ENCODE results near the gene SMIM7. TPM values are rescaled to one million over a fixed set of nuclear protein-coding genes. Genes with fewer than 3 reads are reported as not detected.
"Not testable (repeated sequence)": the region's sequence is repeated elsewhere in the genome, so short reads cannot be mapped to it uniquely, and the experiment has no call there.

The SMIM7 gene
- total RNA-seq (2014; rRNA removed; shearing (Covaris generic)): 167 and 170 TPM in 2 replicates

DNA sequence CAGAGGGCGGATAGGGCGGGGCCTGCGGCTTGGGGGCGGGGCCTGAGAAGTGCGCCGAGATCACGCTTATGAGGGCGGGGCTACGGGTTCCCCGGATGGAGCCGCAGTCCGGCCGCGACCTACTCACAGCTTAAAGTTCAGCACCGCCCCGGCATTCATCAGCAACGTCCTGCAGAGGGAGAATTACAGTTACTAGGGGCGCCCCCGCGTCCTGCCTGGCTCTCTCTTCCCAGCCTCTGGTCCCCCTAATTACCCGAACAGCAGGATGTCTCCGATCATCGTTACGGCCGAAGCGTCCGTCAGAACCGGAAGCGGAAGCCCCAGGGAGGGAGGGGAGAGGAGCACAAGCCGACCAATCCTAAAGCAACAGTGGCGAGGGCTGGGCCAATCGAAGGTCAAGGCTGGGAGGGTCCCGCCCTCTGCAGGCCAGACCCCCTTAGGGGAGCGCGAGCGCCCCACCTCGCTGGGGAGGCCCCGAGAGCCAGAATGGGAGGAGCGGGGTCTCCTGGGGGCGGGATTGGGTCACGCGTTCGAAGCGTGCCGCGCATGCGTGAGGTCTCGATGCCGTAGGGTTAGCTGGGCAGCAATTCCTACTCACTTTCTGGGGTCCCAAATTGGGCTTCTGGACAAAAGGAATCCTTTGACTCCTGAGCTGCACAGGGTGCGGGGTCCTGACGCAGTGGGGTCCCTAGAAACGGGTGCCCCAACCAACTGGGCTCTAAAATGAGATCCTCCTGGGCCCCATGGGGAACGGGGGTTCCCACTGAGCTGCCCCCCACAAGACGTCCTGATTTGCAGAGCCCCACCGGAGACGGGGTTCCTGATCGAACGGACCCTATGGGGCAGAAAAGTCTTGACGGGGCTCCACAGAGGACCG lies at the start of gene SMIM7:
TSS of gene SMIM7 (minus strand) at position 313 of the 877 bp plus-strand sequence. CDS start at position 279, 34 bp downstream.
- peak; percentile 100 for DNase-seq (ENCODE audit: low read depth)

DNA sequence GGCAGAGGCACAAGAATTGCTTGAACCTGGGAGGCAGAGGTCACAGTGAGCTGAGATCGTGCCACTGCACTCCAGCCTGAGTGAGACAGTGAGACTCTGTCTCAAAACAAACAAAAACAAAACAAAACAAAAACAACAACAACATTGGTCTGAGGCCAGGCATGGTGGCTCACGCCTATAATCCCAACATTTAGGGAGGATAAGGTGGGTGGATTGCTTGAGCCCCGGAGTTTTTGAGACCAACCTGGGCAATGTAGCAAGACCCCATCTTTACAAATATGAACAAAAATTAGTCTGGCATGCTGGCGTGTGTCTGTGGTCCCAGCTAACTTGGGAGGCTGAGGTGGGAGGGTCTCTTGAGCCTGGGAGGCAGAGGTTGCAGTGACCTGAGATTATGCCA lies 43.7 kb upstream of the SMIM7 start:
- DNase-seq (ENCODE audit: low read depth): no peak

DNA sequence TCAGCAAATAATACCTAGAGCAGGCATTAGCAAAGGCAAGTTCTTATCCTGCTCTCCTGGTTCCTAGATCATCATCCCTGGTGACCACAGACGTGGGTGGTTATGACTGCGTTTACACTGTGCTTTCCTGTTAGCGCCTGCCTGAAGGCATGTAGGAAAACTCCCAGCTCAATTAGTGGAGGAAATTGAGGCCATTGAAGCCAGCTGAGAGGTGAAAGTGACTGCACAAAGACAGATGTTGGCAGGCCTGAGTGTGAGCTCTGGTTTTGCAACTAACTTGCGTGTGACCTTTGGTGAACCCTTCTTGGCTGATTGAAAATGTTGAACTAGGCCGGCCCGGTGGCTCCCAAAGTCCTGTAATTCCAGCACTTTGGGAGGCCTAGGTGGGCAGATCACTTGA lies 42.2 kb upstream of the SMIM7 start:
- DNase-seq (ENCODE audit: low read depth): peak; percentile 95

DNA sequence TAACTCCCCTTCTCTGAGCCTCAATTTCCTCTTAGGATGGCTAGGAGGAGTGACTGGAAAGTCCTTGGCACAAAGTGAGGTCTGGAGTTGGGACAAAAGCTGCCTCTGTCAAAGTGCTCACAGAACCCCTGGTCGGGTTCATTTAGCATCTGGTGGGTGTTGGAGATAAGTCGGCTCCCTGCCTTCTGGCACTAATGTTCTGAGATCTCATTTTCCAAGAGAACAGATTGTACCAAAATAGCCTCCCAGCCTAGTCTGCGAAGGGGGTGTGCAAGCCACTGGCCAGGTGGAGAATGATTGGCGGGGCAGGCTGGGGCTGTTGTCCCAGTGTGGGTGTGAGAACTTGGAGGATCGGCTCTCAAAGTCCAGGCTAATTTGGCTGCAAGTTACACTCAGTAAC lies 39.0 kb upstream of the SMIM7 start:
- no peak for DNase-seq (ENCODE audit: low read depth)

DNA sequence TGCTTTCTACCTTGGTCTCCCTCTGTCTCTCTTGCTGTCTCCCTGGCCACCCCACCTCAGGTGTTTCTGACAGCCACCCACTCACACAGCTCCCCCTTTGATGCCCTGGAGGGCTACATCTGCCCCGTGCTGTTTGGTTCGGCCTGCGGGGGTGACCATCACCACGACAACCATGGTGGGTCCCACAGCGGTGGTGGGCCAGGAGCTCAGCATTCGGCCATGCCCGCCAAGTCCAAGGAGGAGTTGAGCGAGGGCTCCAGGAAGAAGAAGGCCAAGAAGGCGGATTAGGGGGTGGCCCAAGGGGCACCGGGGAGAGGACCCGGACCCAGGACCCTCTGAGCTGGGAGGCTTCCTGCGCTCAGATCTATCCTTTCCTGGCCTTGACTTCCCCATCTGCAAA lies 28.1 kb upstream of the SMIM7 start:
- no peak for DNase-seq (ENCODE audit: low read depth)

DNA sequence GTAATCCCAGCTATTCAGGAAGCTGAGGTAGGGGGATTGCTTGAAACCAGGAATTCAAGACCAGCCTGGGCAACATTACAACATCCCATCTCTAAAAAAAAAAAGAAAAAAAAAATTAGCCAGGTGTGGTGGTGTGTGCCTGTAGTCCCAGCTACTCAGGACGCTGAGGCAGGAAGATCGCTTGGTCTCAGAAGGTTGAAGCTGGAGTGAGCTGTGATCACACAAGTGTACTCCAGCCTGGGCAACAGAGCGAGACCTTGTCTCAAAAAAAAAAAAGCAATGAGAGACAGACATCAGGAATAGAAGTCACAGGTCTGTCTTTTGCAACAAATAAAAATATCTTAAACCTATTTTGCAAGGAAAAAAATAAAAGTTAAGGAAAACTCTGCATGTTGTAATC lies 24.3 kb upstream of the SMIM7 start:
- no peak for DNase-seq (ENCODE audit: low read depth)

DNA sequence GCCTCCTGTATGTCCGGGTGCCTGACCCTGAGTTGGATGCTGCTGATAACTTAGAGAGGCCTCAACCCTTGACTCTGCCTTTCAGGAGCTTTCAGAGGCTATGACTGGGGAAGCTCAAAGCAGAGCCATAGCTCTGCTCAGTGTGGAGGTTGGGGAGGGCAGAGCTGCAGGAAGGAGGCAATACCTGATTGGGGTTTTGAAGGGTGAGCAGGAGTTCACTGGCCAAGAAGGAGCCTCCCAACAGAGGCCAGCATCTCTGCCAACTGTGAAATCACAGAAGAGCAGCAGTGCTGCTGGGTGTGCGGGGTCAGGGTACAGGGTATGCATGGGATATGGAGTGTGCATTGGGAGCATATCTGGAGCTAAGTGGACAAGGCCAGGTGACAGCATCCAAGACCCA lies 22.6 kb upstream of the SMIM7 start:
- DNase-seq (ENCODE audit: low read depth): no peak

DNA sequence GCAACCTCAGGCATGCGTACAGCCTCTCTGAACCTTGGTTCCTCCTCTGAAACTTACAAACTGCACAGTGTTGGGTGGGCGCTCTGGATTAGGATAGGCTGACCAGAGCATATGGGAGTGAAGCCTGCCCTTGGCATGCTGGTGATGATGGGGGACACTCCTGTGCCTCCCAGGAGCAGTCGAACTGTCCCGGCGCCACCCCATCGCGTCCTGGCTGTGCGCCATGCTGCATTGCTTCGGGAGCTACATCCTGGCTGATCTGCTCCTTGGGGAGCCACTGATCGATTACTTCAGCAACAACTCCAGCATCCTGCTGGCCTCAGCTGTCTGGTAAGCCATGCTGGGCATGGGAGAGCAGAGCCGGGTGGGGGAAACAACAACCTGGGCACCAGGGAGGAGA lies 19.9 kb upstream of the SMIM7 start:
- no peak for DNase-seq (ENCODE audit: low read depth)

DNA sequence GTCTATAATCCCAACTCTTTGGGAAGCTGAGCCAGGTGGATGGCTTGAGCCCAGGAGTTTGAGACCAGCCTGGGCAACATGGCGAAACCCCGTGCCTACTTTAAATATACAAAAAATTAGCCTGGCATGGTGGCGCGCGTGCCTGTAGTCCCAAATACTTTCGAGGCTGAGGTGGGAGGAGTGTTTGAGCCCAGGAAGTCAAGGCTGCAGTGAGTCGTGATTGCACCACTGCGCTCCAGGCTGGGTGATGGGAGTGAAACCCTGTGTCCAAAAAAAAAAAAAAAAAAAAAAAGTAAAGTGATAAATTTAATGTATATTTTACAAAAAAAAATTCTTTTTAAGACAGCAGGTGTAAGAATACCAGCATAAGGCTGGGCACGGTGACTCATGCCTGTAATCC lies 18.6 kb upstream of the SMIM7 start:
- DNase-seq (ENCODE audit: low read depth): no peak

DNA sequence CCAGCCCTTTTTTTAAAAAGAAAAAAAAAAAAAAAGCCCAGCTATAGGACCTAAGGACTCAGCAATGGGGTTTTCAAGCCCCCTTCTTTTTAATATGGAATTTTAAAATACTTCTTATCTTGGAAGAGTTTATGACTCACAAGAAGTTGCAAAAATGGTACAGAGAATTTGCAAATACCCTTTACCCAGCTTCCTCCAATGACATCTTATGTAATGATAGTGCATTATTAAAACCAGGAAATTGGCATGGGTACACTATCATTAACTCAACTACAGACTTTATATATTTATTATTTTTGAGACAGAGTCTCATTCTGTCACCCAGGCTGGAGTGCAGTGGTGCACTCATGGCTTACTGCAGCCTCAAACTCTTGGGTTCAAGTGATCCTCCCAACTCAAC lies 17.1 kb upstream of the SMIM7 start:
- DNase-seq (ENCODE audit: low read depth): no peak

DNA sequence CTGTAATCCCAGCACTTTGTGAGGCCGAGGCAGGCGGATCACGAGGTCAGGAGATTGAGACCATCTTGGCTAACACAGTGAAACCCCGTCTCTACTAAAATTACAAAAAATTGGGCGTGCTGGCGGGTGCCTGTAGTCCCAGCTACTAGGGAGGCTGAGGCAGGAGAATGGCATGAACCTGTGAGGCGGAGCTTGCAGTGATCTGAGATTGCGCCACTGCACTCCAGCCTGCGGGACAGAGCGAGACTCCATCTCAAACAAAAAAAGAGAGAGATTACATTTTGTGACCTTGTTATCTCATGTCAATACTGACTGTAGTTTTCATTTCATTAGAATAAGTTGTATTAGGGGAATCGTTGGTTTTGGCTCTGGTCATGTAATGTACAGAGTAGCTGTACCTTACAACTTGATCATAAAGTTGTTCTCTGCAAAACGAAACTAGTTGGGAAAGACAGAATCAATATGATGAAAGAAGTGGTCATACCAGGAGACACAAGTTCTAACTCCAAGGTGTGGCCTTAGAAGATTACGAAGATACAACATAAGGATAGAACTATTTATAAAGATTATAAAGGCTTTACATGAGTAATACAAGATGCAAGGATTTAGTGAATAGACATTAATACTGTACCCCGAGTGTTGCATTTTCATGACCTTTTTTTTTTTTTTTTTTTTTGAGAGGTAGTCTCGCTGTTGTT lies 16.3 kb upstream of the SMIM7 start:
- DNase-seq (ENCODE audit: low read depth): no peak

DNA sequence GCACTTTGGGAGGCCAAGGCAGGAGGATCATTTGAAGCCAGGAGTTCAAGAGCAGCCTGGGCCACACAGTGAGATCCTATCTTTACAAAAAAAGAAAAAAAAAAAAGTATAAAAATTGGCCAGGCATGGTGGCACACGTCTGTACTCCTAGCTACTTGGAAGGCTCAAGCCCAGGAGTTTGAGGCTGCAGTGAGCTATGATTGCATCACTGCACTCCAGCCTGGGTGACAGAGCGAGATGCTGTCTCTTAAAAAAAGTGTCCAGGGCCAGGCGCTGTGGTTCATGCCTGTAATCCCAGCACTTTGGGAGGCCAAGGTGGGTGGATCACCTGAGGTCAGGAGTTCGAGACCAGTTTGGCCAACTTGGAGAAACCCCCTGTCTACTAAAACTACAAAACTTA lies 13.9 kb upstream of the SMIM7 start:
- not testable (repeated sequence) for DNase-seq (ENCODE audit: low read depth)

DNA sequence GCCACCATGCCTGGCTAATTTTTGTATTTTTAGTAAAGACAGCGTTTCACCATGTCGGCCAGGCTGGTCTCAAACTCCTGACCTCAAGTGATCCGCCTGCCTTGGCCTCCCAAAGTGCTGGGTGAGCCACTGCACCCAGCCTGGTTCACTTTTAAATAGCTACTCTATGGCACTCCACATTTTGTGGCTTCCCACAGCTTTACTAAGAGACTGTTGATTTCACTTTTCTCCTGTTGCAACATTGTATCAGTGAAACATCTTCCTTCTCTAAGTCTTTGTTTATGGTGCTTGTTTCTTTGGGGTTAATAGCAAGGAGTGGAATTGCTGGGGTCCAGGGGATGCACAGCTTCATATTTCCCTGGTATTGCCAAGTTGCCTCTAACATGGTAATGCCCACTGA lies 13.3 kb upstream of the SMIM7 start:
- no peak for DNase-seq (ENCODE audit: low read depth)

DNA sequence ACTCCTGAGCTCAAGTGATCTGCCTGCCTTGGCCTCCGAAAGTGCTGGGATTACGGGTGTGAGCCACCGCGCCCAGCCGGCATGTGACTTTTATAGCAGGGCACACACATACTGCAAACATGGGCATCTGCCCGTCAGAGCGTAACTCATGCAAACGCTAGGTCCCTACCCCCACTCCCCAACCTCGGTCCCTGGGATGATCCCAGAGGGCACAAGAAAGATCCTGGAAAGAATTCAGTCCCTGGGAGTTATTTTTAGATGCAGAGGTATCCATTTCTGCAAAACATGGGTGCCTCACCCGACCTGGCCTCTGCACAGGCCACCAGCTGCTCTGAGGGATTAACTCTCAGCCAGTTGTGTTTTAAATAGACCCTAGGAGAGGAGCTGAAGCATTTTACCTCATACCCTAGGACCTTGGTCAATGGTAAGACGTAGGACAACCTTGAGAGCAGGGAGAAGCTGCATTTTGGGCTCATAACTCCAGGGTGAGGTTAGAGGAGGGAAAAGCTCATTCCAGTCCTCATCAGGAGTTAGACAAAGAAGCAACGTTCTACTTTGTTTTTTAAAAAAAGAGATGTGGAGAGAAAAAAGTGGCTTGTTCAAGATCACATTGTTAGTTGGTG lies 11.8 kb upstream of the SMIM7 start:
- no peak for DNase-seq (ENCODE audit: low read depth)

DNA sequence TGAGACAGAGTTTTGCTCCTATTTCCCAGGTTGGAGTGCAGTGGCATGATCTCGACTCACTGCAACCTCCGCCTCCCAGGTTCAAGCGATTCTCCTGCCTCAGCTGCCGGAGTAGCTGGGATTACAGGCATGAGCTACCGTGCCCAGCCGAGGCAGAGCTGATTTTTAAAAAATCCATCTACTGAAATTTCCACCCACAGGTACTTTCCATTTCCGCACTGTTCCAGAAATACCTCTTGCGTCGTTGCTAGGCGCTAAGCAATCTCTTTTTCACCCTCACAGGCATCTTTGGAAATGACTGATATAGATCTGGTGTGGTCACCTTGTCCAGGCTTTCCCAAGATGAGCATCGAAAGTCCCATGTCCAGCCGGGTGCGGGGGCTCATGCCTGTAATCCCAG lies 10.3 kb upstream of the SMIM7 start:
- DNase-seq (ENCODE audit: low read depth): no peak

DNA sequence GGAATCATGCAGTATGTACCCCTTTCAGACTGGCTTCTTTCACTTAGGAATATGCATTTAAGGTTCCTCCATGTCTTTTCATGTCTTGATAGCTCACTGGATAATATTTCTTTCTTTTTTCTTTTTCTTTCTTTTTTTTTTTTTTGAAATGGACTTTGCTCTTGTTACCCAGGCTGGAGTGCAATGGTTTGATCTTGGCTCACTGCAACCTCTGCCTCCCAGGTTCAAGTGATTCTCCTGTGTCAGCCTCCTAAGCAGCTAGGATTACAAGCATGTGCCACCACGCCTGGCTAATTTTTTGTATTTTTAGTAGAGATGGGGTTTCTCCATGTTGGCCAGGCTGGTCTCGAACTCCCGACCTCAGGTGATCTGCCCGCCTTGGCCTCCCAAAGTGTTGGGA lies 8.8 kb upstream of the SMIM7 start:
- DNase-seq (ENCODE audit: low read depth): not testable (repeated sequence)

DNA sequence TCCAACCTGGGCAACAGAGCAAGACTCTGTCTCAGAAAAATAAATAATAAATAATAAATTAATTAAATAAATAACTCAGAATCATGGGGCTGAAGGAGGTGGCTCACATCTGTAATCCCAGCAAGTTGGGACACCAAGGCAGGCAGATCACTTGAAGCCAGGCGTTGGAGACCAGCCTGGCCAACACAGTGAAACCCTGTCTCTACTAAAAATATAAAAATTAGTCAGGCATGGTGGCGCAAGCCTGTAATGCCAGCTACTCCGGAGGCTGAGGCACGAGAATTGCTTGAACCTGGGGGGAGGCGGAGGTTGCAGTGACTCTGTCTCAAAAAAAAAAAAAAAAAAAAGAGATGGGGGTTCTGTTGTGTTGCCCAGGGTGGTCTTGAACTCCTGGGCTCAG lies 8.2 kb upstream of the SMIM7 start:
- DNase-seq (ENCODE audit: low read depth): no peak

DNA sequence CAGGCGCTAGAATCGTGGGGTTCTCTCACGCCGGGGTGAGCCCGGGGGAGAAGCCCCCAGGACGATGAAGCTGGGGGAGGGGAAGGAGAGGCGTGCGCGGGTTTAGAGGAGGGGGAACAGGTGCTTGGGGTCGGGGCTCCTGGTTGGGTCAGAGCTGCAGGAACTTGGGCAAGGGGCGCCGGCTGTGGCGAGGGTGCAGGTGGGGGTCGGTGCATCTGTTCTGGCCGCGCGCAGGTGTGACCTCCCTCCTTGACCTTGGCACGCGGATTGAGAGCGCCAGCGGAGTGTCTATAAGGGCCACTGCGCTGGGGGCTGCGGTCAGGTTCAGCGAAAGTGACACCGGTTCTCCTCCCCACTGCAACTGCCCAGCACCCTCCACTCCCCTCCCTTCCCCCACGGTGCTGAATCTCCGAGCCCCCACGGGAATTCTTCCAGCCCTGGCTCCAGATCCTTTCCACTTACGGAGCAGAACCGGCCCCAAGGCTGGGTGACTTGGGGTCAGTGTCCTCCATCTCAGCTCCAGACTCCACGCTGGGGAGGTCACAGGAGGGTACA lies 1.6 kb upstream of the SMIM7 start:
- DNase-seq (ENCODE audit: low read depth): peak; percentile 13

DNA sequence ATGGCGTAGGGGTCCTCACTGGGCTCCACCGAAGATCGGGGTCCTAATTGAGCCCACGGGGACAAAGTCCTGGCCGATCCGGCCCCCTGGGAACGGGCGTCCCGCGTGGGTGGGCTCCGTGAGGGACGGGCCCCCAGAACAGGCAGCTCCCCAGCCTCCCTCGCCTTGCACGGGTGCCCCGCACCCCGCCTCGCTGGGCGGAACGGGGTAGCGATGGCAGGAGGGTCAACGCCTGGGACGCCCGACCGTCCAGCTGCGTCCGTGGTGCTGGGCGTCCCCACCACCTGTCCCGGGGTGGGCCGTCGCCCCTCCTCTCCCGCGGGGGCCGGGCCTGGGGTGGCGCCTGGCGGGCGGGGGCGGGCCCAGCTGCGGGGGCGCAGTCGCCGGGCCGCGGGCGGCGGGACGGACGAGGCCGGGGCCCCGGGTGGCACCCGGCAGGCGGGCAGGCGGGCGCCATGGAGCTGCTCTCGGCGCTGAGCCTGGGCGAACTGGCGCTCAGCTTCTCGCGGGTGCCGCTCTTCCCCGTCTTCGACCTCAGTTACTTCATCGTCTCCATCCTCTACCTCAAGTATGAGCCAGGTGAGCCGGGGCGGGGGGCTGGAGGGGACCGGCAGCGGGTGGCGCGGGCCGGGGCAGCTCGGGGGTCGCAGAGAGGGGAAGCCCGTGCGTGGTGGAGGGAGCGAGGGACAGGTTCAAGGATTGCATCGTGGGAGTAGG lies 977 bp upstream of the SMIM7 start, which contains the start of gene TMEM38A:
TSS of gene TMEM38A (plus strand) at position 377 of the 717 bp plus-strand sequence. CDS start at position 456, 79 bp downstream.
- DNase-seq (ENCODE audit: low read depth): peak; percentile 20

DNA sequence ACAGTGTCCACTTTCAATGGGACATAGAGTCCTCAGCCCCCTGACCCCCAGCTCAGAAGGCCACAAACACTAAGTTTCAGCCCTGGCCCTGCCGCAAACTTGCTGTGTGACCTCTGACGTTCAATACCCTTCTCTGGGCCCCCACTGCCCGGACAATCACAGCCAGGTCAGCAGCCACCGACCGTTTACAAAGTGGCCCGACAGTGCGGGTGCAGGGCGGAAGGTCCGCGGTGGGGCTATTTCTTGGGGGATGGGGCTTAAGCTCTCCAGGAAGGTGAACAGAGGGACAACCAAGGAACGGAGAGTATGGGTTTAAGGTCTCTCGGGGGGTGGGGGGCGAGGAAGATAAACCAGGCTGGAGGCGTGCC lies 496 bp downstream of the SMIM7 start:
- no peak for DNase-seq (ENCODE audit: low read depth)

DNA sequence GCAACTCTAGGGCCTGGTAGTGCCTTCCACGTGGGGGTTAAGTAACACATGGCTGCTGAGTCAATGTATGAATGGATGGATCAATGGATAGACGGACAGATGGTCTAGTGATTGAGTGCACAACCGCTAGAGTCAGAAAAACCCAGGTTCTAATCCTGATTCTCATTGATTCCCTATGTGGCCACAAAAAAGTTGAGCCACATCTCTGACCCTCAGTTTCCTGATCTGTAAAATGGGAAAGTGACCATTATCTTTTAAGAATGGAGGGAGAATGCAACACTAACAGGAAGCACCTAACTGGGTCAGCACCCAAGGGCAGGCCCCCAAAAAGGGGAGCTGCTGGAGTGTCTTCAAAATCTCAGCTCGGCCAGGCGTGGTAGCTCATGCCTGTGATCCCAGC lies 2.6 kb downstream of the SMIM7 start:
- DNase-seq (ENCODE audit: low read depth): no peak

DNA sequence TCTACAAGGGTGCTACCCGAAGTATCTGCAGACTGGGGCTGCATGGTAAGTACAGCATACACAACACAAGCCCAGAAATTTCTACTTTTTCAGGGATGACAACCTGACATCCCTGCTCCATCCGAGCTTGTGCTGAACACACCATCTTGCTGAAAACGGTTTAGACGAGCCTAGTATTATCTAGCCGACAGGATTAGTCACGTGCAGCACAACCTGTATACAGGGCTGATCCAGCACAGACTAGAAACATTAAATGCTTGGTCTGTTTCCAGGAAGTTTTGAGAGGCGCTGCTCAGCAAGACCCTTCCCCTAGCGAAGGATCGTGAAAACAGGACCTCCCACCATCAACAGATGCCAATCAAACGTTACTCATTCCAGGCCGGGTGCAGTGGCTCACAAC lies 4.2 kb downstream of the SMIM7 start:
- no peak for DNase-seq (ENCODE audit: low read depth)
